GM12873 (cell line): ENCODE data around the gene FURIN.

ENCODE experiments used
- CTCF ChIP-seq: IDR thresholded peaks from 2 replicates; pipeline ENCODE4 v1.5.1; 2012; ENCODE audit warnings: low read depth, mild to moderate bottlenecking, moderate library complexity, low read length, control low read depth; ENCODE audit not compliant: insufficient read depth; ENCODE audit errors: missing control alignments

Gene FURIN

DNA sequence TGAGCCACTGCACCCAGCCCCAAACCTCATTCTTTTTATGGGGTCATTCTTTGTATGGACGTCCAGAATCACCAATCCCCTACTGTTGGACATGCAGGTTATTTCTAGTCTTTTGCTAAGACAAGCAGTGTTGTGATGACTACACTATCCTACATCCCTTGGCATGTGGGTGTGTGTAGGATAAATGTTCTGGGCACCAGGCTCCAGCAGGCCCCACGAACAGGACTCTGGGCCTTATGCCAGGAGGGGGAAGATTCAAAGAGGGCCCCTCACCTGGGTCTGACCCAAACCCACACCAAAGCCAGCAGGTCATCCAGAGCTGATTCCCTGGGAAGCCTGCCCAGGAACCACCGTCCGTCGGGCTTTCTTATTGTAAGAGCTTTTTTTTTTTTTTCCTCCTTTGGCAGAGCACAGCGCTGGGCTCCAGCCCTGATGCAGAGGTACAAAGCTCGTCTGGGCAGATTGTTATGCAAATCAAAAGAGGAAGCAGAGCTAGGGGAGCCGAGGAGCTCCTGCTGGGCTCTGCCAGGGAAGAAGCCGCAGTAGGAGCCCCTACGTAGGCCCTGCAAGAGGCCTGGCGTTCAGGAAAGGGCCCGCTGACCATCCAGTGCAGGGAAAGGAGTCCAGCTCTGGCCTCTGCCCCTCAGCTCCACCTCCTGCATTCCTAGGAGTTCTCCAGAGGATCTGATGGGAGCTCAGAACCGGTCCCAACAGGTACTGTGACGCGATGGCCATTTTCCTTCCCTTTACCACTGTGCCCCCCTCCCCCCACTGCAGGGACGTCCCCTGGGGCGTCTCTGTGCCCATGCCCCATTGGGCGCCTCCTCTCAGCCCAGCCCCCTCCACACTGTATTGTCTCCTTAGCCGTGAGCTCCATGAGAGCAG is 29.0 kb upstream of the FURIN start:
- no peak for TF ChIP-seq CTCF

DNA sequence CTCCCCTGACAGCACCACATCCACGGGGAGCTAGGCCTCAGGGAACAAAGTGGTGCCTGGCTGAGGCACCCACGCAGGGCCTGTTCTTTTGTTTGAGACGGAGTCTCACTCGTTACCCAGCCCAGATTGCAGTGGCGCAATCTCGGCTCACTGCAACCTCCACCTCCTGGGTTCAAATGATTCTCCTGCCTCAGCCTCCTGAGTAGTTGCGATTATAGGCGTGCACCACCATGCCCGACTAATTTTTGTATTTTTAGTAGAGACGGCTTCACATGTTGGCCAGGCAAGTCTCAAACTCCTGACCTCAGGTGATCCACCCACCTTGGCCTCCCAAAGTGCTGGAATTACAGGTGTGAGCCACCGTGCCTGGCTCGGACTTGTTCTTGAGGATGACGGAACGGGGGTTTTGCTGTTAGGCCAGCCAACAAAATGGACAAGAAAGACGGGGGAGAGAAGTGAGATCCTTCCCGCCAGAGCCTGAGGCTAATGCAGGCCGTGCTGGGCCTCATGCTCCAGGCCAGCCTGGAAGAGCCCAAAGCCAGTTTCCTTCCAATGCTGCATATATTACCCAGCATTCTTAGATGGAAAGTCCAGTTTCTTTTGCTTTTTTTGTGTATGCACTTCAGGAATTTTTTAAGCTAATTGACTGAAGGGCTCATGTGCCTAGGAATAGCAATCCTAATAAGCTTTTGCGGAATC is 28.1 kb upstream of the FURIN start:
- TF ChIP-seq CTCF: no peak

DNA sequence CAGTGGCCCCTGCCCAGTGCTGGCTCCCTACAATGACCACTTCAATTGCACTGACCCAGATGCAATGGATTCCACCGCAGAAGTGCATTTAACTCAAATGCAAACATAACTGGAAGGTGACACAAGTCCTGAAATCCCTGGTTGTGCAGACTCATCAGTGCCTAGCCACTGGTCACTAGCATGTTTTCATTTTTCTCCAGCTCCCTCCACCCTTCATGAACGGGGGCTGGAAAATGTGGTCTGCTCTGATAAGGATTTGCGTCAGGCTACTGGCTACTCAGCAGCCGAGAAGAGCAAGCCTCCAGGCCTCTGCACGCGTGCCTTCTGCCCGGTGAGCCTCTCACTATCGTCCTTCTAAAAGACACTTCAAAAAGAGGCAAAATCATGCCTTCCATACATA is 27.4 kb upstream of the FURIN start:
- no peak for TF ChIP-seq CTCF

DNA sequence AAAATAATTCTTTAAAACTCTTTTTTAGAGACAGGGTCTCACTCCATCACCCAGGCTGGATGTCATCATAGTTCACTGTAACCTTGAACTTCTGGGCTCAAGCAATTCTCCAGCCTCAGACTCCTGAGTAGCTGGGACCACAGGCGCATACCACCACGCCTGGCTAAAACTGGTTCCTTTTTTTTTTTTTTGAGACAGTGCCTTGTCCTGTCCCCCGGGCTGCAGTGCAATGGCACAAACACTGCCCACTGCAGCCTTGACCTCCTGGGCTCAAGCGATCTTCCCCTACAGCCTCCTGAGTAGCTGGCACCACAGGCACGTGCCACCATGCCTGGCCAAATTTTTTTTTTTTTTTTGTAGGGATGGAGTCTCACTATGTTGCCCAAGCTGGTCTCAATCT is 23.7 kb upstream of the FURIN start:
- no peak for TF ChIP-seq CTCF

DNA sequence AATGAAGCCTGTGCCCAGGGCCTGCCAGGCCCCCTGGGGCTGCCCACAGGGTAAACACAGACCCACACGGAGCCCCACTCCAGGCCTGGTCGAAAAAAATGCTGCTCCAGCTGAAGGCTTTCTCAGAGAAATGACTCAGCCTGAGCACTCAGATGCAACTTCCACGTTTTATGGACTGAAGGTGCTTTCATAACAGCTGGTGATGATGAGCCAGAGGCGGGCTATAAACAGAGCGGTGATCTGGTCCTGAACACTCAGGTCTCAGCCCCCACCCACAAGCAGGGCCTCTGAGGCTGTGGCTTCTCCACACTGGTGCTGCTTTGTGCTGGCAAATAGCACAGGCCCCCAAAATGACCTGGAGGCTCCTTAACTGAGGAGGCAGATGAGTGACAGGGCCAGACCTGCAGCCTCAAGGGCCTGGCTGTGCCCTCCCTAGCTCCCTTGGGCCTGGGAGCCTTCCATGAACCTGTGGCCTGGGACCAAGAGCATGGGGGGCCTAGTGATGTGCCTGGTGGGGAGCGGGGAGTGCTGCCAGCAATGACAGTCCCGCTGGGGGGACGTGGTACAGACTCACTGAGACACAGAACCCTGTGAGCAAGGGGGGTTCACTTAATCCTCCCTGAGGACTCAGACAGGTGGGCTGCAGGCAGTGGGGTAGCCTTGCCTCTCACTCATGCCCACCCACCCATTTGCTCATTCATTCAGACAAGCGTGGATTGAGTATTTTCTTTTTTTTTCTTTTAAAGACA is 23.0 kb upstream of the FURIN start:
- no peak for TF ChIP-seq CTCF

DNA sequence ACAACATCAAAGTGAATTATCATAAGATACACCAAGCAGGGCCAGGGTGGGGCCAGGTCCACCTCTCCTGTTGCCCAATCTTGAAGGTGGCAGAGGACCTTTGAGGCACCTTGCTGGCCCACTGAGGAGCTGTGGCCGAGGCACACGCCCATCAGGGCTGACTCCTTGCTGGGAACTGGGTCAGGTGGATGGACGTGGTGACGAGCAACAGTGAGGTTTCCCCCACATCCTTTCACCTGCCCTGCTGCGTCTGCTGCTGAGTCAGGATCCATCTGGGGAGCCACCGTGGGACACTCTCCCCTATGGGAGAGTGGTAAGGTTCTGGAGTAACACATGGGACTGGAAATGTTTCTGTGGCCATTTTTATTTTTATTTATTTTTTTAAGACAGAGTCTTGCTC is 17.3 kb upstream of the FURIN start:
- TF ChIP-seq CTCF: no peak

GRCh38 chr15:90851940-90852339 is 16.4 kb upstream of the FURIN start:
- no peak for TF ChIP-seq CTCF
